Activated T-helper 9 cell treated with anti-CD3 and anti-CD28 coated beads, Interleukin-2, amount 50 U/mL, for 16 hours (primary cell): ENCODE data around the gene GALNT10.
"Not testable (repeated sequence)": the region's sequence is repeated elsewhere in the genome, so short reads cannot be mapped to it uniquely, and the experiment has no call there.

ENCODE experiments used
- DNase-seq: peaks from one replicate; pipeline ENCODE4 v3.0.0-alpha.2; 2020; ENCODE audit warnings: low read depth

Gene GALNT10

GRCh38 chr5:154190595-154191304 is at the start of gene GALNT10:
TSS of gene GALNT10 (plus strand) at chr5:154190733. CDS start at chr5:154190867, 134 bp downstream.
- DNase-seq, result peak; percentile 52

GRCh38 chr5:154141745-154142221 is 48.8 kb upstream of the GALNT10 start:
- DNase-seq, result no peak

- DNase-seq, result no peak
Measured at GRCh38 chr5:154143211-154143641, 47.3 kb upstream of the GALNT10 start.

- DNase-seq, result no peak
Measured at GRCh38 chr5:154145268-154145667, 45.3 kb upstream of the GALNT10 start.

GRCh38 chr5:154146409-154146808 is 44.1 kb upstream of the GALNT10 start:
- no peak for DNase-seq

- DNase-seq, result no peak
Measured at GRCh38 chr5:154147666-154148065, 42.9 kb upstream of the GALNT10 start.

- DNase-seq, result not testable (repeated sequence)
Measured at GRCh38 chr5:154150471-154150870, 40.1 kb upstream of the GALNT10 start.

- DNase-seq, result no peak
Measured at GRCh38 chr5:154157483-154158378, 32.8 kb upstream of the GALNT10 start.

GRCh38 chr5:154158379-154158737 is 32.2 kb upstream of the GALNT10 start:
- no peak for DNase-seq

- no peak for DNase-seq
Measured at GRCh38 chr5:154159343-154159742, 31.2 kb upstream of the GALNT10 start.

GRCh38 chr5:154162539-154163151 is 27.9 kb upstream of the GALNT10 start:
- DNase-seq, result no peak

- DNase-seq, result no peak
Measured at GRCh38 chr5:154163327-154164248, 26.9 kb upstream of the GALNT10 start.

- DNase-seq, result no peak
Measured at GRCh38 chr5:154164249-154164581, 26.3 kb upstream of the GALNT10 start.

GRCh38 chr5:154165886-154166285 is 24.6 kb upstream of the GALNT10 start:
- DNase-seq, result no peak

- no peak for DNase-seq
Measured at GRCh38 chr5:154166901-154167791, 23.4 kb upstream of the GALNT10 start.

- DNase-seq, result no peak
Measured at GRCh38 chr5:154168395-154168794, 22.1 kb upstream of the GALNT10 start.

- no peak for DNase-seq
Measured at GRCh38 chr5:154172785-154173184, 17.7 kb upstream of the GALNT10 start.

GRCh38 chr5:154174091-154174490 is 16.4 kb upstream of the GALNT10 start:
- no peak for DNase-seq

GRCh38 chr5:154176181-154176580 is 14.4 kb upstream of the GALNT10 start:
- no peak for DNase-seq

- no peak for DNase-seq
Measured at GRCh38 chr5:154178661-154179060, 11.9 kb upstream of the GALNT10 start.
